Measurements from ENCODE around the gene TLNRD1. TPM values are rescaled to one million over a fixed set of nuclear protein-coding genes. Genes with fewer than 3 reads are reported as not detected.

TLNRD1 gene
- 8.1 and 11.7 TPM in 2 replicates for total RNA-seq

DNA sequence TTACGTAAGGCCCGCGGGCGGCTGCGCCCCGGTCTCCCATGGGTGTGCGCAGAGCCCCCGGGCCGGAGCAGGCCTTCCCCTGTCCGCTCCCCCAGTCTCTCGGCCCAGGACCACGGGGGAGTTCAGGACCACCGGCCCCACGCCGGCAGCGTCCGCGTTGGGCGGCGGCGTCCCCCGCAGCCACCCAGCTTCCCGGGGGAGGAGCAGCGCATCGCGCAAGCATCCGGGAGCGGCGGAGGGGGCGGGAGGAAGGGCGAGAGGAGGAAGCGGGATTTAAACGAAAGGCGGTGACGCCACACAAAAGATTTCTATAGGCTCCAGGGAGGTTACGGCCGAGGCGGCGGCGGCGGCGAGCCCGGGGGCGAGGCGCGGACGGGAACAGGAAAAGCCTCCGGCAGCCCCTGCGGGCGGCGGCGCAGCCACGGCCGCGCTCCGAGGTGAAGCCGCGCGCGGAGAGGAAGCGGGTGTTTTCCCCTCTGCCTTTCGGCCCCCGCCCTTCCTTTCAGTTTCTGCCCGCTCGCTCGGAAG, at the start of gene TLNRD1:
TLNRD1 (plus strand) TSS at position 300 of the 528 bp plus-strand sequence. CDS start 1,349 bp downstream, outside the sequence.

GRCh38 chr15:80989518-80990478, 10.9 kb upstream of the TLNRD1 start, which contains the start of gene MESD:
Gene MESD, minus strand, starts transcription at chr15:80989819. Its CDS starts 28 bp downstream, at chr15:80989791.

Other genes with a start within 250 kb of the TLNRD1 start
- gene CEMIP, start 221.6 kb upstream of the TLNRD1 start, total RNA-seq = 1.4 and 3.0 TPM in 2 replicates
- 21.0 and 21.8 TPM in 2 replicates for gene MESD, start 11.1 kb upstream of the TLNRD1 start, total RNA-seq
- gene CFAP161, start 133.3 kb downstream of the TLNRD1 start, total RNA-seq = not detected in 2 replicates
- gene IL16, start 196.0 kb downstream of the TLNRD1 start, total RNA-seq = under 0.01 and 0.18 TPM in 2 replicates

Measured in myometrial cell (primary cell).